GM23338 (cell line): ENCODE data around the gene INHA. TPM values are rescaled to one million over a fixed set of nuclear protein-coding genes. Genes with fewer than 3 reads are reported as not detected.
A peak's percentile ranks its signal among the peaks of the same experiment; 100 is the strongest.

Source experiments
- ATAC-seq: fragments of 200-7000 bp; cut with Tn5 transposase; 3 replicates; pipeline ENCODE4 v1.9.1; 2020
- DNase-seq: peaks from one replicate; pipeline ENCODE4 v3.0.0-alpha.2; 2015; ENCODE audit warnings: low spot score
- H2AFZ ChIP-seq: fragments of 200-600 bp; sonication (generic); 2 replicates; pipeline ENCODE4 v1.8.0; 2016; ENCODE audit warnings: antibody characterized with exemption, mild to moderate bottlenecking, moderate library complexity
- H3F3A ChIP-seq: fragments of 200-600 bp; sonication (generic); replicated peaks from 2 replicates; pipeline ENCODE4 v1.8.0; 2017; ENCODE audit warnings: antibody characterized with exemption, mixed run types, low read depth
- H3K27ac ChIP-seq: fragments of 200-600 bp; sonication (generic); 2 replicates; pipeline ENCODE4 v1.6.1; 2016; ENCODE audit warnings: low read depth
- H3K27me3 ChIP-seq: fragments of 200-600 bp; sonication (generic); 2 replicates; pipeline ENCODE4 v1.8.0; 2016; ENCODE audit warnings: mild to moderate bottlenecking, mixed run types, moderate library complexity; ENCODE audit not compliant: insufficient read depth
- H3K36me3 ChIP-seq: fragments of 200-600 bp; sonication (generic); 2 replicates; pipeline ENCODE4 v1.8.0; 2016; ENCODE audit warnings: mild to moderate bottlenecking; ENCODE audit not compliant: insufficient read depth
- H3K4me1 ChIP-seq: fragments of 200-600 bp; sonication (generic); 2 replicates; pipeline ENCODE4 v1.8.0; 2016; ENCODE audit warnings: mild to moderate bottlenecking, moderate library complexity; ENCODE audit not compliant: insufficient read depth
- H3K4me2 ChIP-seq: fragments of 200-600 bp; sonication (generic); 2 replicates; pipeline ENCODE4 v1.7.1; 2017; ENCODE audit warnings: mixed run types
- H3K4me3 ChIP-seq: fragments of 200-600 bp; sonication (generic); 2 replicates; pipeline ENCODE4 v1.6.1; 2016; ENCODE audit warnings: mixed run types
- H3K79me2 ChIP-seq: fragments of 200-600 bp; sonication (generic); replicated peaks from 2 replicates; pipeline ENCODE4 v1.8.0; 2017; ENCODE audit warnings: mild to moderate bottlenecking; ENCODE audit not compliant: insufficient read depth
- H3K9me2 ChIP-seq: fragments of 200-600 bp; sonication (generic); 2 replicates; pipeline ENCODE4 v1.8.0; 2017; ENCODE audit not compliant: insufficient read depth
- H4K20me1 ChIP-seq: fragments of 200-600 bp; sonication (generic); replicated peaks from 2 replicates; pipeline ENCODE4 v1.8.0; 2017; ENCODE audit warnings: mild to moderate bottlenecking; ENCODE audit not compliant: insufficient read depth
- H3K27ac Mint-ChIP-seq: 2 replicates; pipeline ENCODE4 v1.8.0; 2020; ENCODE audit warnings: inconsistent platforms, mild to moderate bottlenecking, moderate library complexity, mixed read lengths
- H3K27me3 Mint-ChIP-seq: 3 replicates; pipeline ENCODE4 v1.8.0; 2022; ENCODE audit warnings: low read depth, mild to moderate bottlenecking, moderate library complexity, mixed read lengths, inconsistent platforms; ENCODE audit not compliant: insufficient read depth, poor library complexity
- H3K36me3 Mint-ChIP-seq: 3 replicates; pipeline ENCODE4 v1.8.0; 2021; ENCODE audit warnings: low read depth, mild to moderate bottlenecking, inconsistent platforms, moderate library complexity, mixed read lengths
- H3K4me1 Mint-ChIP-seq: 3 replicates; pipeline ENCODE4 v1.8.0; 2020; ENCODE audit warnings: mild to moderate bottlenecking, inconsistent platforms, mixed read lengths
- H3K4me3 Mint-ChIP-seq: 3 replicates; pipeline ENCODE4 v1.8.0; 2021; ENCODE audit warnings: moderate library complexity, mild to moderate bottlenecking, inconsistent platforms, mixed read lengths
- H3K9me3 Mint-ChIP-seq: 3 replicates; pipeline ENCODE4 v1.8.0; 2020; ENCODE audit warnings: moderate library complexity, mild to moderate bottlenecking, inconsistent platforms, mixed read lengths
- CREB1 ChIP-seq: fragments of 250-450 bp; sonication (Bioruptor Pico); IDR thresholded peaks from 2 replicates; pipeline ENCODE4 v1.5.0; 2020; ENCODE audit warnings: low read depth, mild to moderate bottlenecking, moderate library complexity
- EZH2 ChIP-seq: fragments of 200-600 bp; sonication (generic); IDR thresholded peaks from one replicate; pipeline ENCODE4 v1.8.0; 2017; ENCODE audit warnings: antibody characterized with exemption, mild to moderate bottlenecking, low read depth; ENCODE audit not compliant: unreplicated experiment
- POLR2AphosphoS5 ChIP-seq: IDR thresholded peaks from 2 replicates; pipeline ENCODE4 v1.6.1; 2016; ENCODE audit warnings: antibody characterized with exemption, low read depth
- ZNF114 ChIP-seq: fragments of 250-450 bp; sonication (Bioruptor Pico); IDR thresholded peaks from 2 replicates; pipeline ENCODE4 v1.5.0; 2020; ENCODE audit warnings: mild to moderate bottlenecking, moderate library complexity
- polyA plus RNA-seq: library from polyadenylated mRNA; unstranded; fragments of >200 nt; fragmentation: Nextera tagmentation; extraction: Ambion mirVana; gene quantifications from 2 replicates; pipeline ENCODE4 v1.2.1, GENCODE V29; 2016
- total RNA-seq: library from RNA; depleted of rRNA; stranded (reverse); fragments of >200 nt; shearing (Covaris generic); gene quantifications from 2 replicates; pipeline ENCODE4 v1.2.3, GENCODE V29; 2014
- TF ChIP-seq, protein P1 (sequence below): IDR thresholded peaks from 2 replicates; pipeline ENCODE4 v1.6.1; 2016; ENCODE audit warnings: antibody characterized with exemption
- TF ChIP-seq, protein P2 (sequence below), 2 experiments: fragments of 200-600 bp in 1 of 2; sonication (generic) in 1 of 2; conservative IDR thresholded peaks; 2 replicates each; pipeline versions ENCODE4 v1.5.1 to v1.6.1; 2016 to 2017; ENCODE audit warnings: antibody characterized with exemption in 2 of 2, low read depth in 2 of 2, mild to moderate bottlenecking in 2 of 2, moderate library complexity in 1 of 2
- TF ChIP-seq, protein P3 (sequence below): IDR thresholded peaks from one replicate; pipeline ENCODE4 v1.6.1; 2018; ENCODE audit warnings: antibody characterized with exemption; ENCODE audit not compliant: unreplicated experiment

INHA gene
- total and polyA plus RNA-seq, 2 experiments from 2014 or later: 1.5 to 1.6 TPM

DNA sequence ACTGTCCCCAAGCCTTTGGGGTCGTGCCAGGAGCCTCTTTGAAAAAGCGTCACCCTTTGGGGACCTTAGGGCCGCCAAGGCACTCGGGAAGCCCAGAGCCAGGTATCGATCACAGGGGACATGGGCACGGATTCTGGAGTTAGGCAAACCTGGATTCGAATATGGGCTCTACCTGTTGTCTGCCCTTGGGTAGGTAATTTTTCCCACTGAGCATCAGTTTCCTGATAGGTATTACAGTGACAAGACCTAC, 19.0 kb upstream of the INHA start:
- Histone ChIP-seq H3K27me3 (peaks cover 17% of the 10 kb centered on the region), H2AFZ (no peak overlapping the region; the same call in 1 of the 2 replicates), H3K4me2 (peak overlapping the region; percentile 99), H3K4me1 (peaks cover 10% of the 10 kb centered on the region), H3K27ac (no peak overlapping the region), H3K36me3 (no peaks in the 10 kb centered on the region; the same call in 1 of the 2 replicates), H3K4me3 (peak overlapping the region; percentile 98), H3K79me2 (no peaks in the 10 kb centered on the region), H4K20me1 (no peaks in the 10 kb centered on the region), H3K9me2 (no peaks in the 10 kb centered on the region), H3F3A (peaks cover 4% of the 10 kb centered on the region; the same call in 1 of the 2 replicates)
- peak overlapping the region; percentile 63 for H3K4me3 Mint-ChIP-seq
- H3K27ac Mint-ChIP-seq: no peak overlapping the region
- DNase-seq (no peak), ATAC-seq (no peak)
- peaks cover 13% of the 10 kb centered on the region for H3K4me1 Mint-ChIP-seq
- TF ChIP-seq CREB1: no peak
- TF ChIP-seq, protein P1, sequence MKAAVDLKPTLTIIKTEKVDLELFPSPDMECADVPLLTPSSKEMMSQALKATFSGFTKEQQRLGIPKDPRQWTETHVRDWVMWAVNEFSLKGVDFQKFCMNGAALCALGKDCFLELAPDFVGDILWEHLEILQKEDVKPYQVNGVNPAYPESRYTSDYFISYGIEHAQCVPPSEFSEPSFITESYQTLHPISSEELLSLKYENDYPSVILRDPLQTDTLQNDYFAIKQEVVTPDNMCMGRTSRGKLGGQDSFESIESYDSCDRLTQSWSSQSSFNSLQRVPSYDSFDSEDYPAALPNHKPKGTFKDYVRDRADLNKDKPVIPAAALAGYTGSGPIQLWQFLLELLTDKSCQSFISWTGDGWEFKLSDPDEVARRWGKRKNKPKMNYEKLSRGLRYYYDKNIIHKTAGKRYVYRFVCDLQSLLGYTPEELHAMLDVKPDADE: no peak
- no peak for TF ChIP-seq EZH2
- H3K9me3 Mint-ChIP-seq: no peaks in the 10 kb centered on the region; the same call in 2 of the 3 replicates
- H3K27me3 Mint-ChIP-seq: peaks cover 34% of the 10 kb centered on the region
- peaks cover 15% of the 10 kb centered on the region; the same call in 2 of the 3 replicates for H3K36me3 Mint-ChIP-seq

DNA sequence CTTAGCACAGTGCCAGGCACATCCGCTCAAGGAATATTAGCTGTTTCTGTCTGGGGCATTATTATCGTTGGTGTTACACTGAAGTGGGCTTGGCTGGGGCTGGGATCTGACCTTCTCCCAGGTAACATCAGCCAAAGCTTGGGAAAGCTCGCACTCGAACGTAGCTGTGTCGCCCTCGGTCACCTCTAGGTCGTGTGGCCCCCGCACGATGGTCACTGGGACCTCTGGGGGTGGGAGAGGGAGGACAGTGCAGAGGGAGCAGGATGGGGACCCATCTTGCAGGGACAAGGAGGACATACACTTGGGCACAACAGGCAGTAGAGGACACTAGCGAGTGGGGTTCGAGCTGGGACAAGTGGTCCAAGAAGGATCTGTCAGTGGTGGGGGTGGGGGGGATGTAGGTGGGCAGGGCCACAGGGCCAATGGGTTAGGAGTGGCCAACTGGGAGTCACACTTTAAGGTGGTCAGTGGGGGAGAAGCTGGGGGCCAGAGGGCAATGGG, 18.6 kb upstream of the INHA start:
- Mint-ChIP-seq H3K4me3 (peak overlapping the region; percentile 63), H3K36me3 (peaks cover 11% of the 10 kb centered on the region; the same call in 1 of the 3 replicates), H3K27ac (no peak overlapping the region), H3K4me1 (peaks cover 13% of the 10 kb centered on the region), H3K9me3 (no peaks in the 10 kb centered on the region), H3K27me3 (peaks cover 34% of the 10 kb centered on the region)
- Histone ChIP-seq H3K4me2 (peak overlapping the region; percentile 99), H3K79me2 (no peaks in the 10 kb centered on the region), H3K4me1 (peaks cover 10% of the 10 kb centered on the region), H4K20me1 (no peaks in the 10 kb centered on the region), H3F3A (peaks cover 4% of the 10 kb centered on the region; the same call in 1 of the 2 replicates), H3K27ac (no peak overlapping the region), H3K4me3 (peak overlapping the region; percentile 98), H2AFZ (no peak overlapping the region), H3K36me3 (no peaks in the 10 kb centered on the region; the same call in 1 of the 2 replicates), H3K9me2 (no peaks in the 10 kb centered on the region), H3K27me3 (peaks cover 17% of the 10 kb centered on the region)
- DNase-seq (no peak), ATAC-seq (no peak)
- TF ChIP-seq ZNF114 (no peak), POLR2AphosphoS5 (0 out of 2 replicates have a peak, but pooled peaks have one; percentile 13)
- TF ChIP-seq, protein P2, sequence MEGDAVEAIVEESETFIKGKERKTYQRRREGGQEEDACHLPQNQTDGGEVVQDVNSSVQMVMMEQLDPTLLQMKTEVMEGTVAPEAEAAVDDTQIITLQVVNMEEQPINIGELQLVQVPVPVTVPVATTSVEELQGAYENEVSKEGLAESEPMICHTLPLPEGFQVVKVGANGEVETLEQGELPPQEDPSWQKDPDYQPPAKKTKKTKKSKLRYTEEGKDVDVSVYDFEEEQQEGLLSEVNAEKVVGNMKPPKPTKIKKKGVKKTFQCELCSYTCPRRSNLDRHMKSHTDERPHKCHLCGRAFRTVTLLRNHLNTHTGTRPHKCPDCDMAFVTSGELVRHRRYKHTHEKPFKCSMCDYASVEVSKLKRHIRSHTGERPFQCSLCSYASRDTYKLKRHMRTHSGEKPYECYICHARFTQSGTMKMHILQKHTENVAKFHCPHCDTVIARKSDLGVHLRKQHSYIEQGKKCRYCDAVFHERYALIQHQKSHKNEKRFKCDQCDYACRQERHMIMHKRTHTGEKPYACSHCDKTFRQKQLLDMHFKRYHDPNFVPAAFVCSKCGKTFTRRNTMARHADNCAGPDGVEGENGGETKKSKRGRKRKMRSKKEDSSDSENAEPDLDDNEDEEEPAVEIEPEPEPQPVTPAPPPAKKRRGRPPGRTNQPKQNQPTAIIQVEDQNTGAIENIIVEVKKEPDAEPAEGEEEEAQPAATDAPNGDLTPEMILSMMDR (conservative IDR thresholded peaks at IDR 0.05; ENCODE audit: low read depth in 2 of 2): peak in 1 of 2 experiments; percentile 32; a peak in 2 of 4 replicates
- TF ChIP-seq, protein P3, sequence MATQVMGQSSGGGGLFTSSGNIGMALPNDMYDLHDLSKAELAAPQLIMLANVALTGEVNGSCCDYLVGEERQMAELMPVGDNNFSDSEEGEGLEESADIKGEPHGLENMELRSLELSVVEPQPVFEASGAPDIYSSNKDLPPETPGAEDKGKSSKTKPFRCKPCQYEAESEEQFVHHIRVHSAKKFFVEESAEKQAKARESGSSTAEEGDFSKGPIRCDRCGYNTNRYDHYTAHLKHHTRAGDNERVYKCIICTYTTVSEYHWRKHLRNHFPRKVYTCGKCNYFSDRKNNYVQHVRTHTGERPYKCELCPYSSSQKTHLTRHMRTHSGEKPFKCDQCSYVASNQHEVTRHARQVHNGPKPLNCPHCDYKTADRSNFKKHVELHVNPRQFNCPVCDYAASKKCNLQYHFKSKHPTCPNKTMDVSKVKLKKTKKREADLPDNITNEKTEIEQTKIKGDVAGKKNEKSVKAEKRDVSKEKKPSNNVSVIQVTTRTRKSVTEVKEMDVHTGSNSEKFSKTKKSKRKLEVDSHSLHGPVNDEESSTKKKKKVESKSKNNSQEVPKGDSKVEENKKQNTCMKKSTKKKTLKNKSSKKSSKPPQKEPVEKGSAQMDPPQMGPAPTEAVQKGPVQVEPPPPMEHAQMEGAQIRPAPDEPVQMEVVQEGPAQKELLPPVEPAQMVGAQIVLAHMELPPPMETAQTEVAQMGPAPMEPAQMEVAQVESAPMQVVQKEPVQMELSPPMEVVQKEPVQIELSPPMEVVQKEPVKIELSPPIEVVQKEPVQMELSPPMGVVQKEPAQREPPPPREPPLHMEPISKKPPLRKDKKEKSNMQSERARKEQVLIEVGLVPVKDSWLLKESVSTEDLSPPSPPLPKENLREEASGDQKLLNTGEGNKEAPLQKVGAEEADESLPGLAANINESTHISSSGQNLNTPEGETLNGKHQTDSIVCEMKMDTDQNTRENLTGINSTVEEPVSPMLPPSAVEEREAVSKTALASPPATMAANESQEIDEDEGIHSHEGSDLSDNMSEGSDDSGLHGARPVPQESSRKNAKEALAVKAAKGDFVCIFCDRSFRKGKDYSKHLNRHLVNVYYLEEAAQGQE: no peak
